ENCODE measurements around the gene CBY2.

GRCh38 chr13:45717349-45717748, 15.2 kb downstream of the CBY2 start:
- TF ChIP-seq CTCF (IDR thresholded peaks at IDR 0.05; ENCODE audit: insufficient read depth, low read length) (no peak), GABPA (IDR thresholded peaks at IDR 0.05; ENCODE audit: low read depth) (no peak), POLR2AphosphoS5 (IDR thresholded peaks at IDR 0.05; ENCODE audit: low read depth) (no peak), SPI1 (IDR thresholded peaks at IDR 0.05; ENCODE audit: borderline replicate concordance, low read depth) (no peak)
- TF ChIP-seq, protein P1, sequence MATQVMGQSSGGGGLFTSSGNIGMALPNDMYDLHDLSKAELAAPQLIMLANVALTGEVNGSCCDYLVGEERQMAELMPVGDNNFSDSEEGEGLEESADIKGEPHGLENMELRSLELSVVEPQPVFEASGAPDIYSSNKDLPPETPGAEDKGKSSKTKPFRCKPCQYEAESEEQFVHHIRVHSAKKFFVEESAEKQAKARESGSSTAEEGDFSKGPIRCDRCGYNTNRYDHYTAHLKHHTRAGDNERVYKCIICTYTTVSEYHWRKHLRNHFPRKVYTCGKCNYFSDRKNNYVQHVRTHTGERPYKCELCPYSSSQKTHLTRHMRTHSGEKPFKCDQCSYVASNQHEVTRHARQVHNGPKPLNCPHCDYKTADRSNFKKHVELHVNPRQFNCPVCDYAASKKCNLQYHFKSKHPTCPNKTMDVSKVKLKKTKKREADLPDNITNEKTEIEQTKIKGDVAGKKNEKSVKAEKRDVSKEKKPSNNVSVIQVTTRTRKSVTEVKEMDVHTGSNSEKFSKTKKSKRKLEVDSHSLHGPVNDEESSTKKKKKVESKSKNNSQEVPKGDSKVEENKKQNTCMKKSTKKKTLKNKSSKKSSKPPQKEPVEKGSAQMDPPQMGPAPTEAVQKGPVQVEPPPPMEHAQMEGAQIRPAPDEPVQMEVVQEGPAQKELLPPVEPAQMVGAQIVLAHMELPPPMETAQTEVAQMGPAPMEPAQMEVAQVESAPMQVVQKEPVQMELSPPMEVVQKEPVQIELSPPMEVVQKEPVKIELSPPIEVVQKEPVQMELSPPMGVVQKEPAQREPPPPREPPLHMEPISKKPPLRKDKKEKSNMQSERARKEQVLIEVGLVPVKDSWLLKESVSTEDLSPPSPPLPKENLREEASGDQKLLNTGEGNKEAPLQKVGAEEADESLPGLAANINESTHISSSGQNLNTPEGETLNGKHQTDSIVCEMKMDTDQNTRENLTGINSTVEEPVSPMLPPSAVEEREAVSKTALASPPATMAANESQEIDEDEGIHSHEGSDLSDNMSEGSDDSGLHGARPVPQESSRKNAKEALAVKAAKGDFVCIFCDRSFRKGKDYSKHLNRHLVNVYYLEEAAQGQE (IDR thresholded peaks at IDR 0.05; ENCODE audit: insufficient replicate concordance, low read depth) = no peak

Measured in HL-60 (cell line).